GM20431 (cell line): Measurements from ENCODE around the gene GFI1.
"Not testable (repeated sequence)": the region's sequence is repeated elsewhere in the genome, so short reads cannot be mapped to it uniquely, and the experiment has no call there.

Experiments
- in situ Hi-C: fragments of 300-500 bp; cut with MseI, MboI; formaldehyde crosslinking; loops from one replicate; pipeline ENCODE4 v1.15.0; 2020; ENCODE audit warnings: low sequenced_read_pairs; ENCODE audit not compliant: unreplicated experiment

The GFI1 gene

DNA sequence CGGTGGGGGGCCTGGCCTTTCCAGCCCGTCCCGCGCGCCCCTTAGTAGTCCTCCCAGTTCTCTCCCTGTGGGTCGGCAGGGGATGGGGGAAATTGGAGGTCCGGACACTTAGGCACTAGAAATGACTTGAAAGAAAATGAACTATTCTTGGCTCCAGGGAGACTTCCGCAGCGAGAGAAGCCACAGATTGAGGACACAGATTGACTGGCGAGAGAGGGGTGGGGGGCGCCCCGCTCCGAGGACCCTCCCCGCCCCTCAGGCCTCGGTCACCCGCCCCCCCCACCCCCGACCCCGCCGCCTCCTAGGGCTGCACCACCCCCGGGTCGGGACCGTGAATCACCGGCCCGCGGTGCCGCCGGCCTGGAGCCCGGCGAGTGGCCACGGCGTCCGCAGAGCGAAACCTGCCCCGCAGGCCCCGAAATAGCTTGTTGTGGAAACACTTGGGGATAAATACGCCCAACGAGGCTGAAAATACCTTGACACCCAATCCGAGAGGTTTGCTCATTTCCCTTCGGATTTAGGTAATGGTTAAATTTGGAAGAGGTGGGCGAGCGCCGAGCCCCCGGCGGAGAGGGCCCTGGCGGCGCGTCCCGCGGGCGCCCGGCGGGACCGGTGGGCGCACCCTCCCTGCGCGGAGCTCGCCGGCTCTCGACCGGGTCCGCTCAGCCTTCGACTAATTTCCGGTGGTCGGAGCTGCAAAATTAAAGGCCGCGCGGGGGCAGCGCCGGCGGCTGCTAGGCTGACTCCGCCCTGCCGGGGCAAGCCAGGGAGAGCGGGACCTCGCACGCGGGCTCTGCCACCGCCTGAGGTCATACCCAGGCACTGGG, at the start of gene GFI1:
GFI1 (minus strand) TSS at position 675 of the 827 bp plus-strand sequence. CDS start 3,438 bp downstream, outside the sequence.
- in situ Hi-C loops: loop anchor here (10.0 kb wide), 1 partner anchor 108 kb away; no protein-coding TSS in a partner anchor

GRCh38 chr1:92532371-92532770, 45.6 kb upstream of the GFI1 start:
- in situ Hi-C loops: not testable (repeated sequence)

GRCh38 chr1:92531939-92532338, 45.2 kb upstream of the GFI1 start:
- in situ Hi-C loops: not testable (repeated sequence)

DNA sequence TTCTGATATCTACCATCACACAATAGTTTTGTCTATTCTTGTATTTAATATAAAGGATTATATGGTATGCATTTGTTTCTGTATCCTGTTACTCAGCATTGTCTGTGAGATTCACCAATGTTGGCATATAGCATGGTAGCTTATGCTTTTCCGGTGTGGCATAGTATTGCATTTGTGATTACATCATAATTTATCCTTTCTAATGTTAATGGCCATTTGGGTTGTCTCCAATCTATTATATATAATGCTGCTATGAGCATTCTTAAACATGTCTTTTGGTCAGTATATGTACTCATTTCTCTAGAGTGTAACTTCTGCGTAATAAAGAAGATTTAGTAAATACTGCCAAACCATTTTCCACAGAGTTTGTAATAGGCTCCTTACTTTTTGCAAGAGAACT, 40.9 kb upstream of the GFI1 start:
- in situ Hi-C loops: no loop called here

GRCh38 chr1:92524944-92525590, 38.3 kb upstream of the GFI1 start:
- in situ Hi-C loops: not testable (repeated sequence)

DNA sequence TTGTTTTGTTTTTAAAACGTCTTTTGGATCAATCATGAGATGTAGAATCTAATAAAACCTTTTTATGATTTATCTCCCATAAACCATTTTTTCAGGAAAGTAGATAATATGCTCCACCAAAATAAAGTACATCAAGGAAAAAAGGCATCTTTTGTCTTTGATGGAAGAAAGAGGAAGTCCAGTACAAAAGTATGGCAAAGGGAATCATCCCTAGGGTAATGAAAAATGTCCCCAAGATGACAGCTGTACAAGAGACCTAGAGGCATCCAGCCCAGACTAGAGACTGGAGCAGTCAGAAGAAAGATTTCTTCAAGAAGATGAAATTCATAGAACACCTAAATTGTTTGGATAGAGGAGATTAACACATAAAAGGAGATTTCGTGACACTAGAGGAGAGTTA, 32.3 kb upstream of the GFI1 start:
- in situ Hi-C loops: no loop called here

DNA sequence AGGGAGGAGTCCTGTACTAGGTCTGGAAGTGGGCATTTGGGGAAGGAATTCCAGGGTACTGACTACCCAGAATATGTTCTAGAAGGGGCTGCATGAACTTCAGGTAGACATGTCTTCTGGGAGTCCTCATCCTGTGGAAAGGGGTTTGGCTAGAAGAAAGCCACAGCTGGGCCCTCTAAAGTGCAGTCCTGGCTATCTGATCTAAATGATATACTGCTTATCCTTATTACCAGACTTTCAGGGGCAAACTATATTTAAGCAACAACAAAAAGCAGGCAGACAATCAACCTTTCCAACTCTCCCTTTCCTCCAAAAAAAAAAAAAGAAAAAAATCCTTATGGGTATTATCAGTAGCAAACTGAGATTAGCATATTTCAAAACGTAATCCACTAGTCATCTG, 29.8 kb upstream of the GFI1 start:
- in situ Hi-C loops: no loop called here

DNA sequence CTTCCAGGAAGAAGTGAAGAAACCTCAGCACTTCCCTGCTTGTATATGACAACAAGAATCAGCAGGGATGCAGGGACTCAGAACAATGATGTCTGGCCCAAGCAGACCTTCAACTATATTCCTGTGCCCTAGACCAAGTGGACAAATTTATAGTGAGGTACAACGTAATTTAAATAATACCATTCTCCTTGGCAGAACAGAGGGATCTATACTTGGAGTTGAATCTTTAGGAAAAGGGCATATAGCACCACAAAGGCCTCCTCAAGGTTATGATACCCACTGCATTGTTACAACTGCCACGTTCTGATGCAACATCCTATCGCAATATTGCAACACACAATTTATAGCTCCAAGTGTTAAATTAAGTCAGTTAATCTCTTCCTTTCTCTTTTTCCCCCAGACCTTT, 29.1 kb upstream of the GFI1 start:
- in situ Hi-C loops: no loop called here

- in situ Hi-C loops: no loop called here
These were observed 24.8 kb upstream of the GFI1 start for GRCh38 chr1:92511541-92511940.

- in situ Hi-C loops: no loop called here
These were observed 22.9 kb upstream of the GFI1 start for GRCh38 chr1:92509619-92510018.

- in situ Hi-C loops: no loop called here
These were observed 18.4 kb upstream of the GFI1 start for GRCh38 chr1:92505015-92505692.

GRCh38 chr1:92504291-92505014, 17.7 kb upstream of the GFI1 start:
- in situ Hi-C loops: no loop called here

DNA sequence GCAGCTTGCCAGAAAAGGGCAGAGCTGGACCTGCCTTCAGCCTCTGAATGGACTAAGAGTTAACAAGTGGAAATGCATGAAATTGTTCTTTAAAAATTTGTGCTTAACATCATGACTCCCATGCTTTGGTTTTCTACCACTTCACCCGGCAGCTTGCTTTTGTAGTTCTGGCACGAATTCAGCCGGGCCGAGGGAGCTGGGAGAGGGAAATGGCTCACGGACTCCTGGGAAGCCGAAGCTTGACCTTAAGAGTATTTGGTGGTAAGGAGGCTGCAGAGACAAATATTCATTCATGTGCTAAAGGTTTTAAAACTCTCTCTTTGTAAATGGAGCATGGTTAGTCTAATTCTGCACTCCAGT, 17.2 kb upstream of the GFI1 start:
- in situ Hi-C loops: no loop called here

DNA sequence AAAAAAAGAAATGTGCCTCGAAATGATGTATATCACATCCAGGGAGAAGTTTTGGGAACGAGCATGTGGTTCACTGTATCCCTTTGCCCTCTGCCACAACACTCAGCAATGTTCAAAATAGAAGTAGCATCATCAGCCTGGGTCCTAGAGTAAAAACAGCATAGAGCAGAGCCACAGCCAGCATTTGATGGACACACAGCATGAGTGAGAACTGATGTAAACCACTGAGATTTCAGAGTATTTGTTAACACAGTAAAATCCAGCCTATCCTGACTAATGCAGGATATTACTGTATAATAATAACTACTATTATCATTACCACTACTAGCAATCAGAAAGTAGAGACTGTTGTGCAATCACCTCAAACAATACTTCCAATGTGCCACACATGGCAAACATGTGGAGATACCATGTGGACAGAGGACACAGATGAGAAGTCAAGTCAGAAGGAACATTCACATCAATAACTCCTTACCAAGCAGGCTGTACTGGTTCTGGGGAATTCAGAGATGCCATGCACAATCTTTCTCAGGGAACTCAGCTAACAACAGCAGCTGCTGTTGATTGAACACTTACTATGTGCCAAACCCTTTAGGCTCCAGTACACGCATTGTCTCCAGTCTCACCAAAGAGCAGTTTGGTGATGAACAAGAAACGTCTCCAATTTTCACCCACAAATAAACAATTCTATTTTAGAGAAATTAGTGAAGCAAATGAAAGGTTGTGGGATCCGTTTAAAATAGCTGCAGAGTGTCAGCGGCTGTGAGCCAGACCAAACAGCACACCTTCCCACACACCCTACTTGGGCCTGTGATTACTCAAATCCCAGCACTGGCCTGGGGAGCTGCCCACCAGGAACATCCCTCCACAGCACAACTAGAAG, 16.6 kb upstream of the GFI1 start:
- in situ Hi-C loops: no loop called here

GRCh38 chr1:92502247-92502646, 15.5 kb upstream of the GFI1 start:
- in situ Hi-C loops: no loop called here

- in situ Hi-C loops: no loop called here
These were observed 13.8 kb upstream of the GFI1 start for GRCh38 chr1:92500552-92500951.

DNA sequence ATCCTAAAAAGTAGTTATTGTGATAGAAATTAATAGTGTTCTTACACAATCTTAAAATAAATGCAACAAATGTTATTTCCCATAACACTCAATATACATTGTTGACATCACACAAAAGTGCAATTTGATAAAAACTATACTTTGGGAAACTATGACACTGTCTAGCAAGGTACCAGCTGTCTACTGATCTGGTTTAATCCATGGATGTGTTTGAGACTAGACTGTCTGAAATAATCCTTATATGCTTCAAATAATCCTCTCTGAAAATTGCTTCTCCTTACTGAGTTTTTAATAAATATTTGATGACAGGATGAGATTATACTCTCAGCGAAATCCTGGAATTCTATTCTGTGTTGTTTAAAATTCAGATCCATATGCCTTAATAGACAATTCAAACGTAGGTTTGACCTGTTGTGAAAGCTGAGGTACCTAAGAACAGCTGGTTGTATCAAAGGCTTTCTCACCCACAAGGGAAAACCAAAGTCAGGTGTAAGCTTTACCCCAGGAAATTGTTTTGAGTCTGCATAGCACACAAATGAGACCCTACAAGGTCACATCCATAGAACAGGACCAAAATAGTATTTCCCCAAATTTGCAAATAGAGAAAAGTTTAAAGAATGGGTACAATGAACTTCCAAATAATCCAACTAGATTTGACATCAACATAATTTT, 8.8 kb upstream of the GFI1 start:
- in situ Hi-C loops: no loop called here

GRCh38 chr1:92494485-92495141, 7.9 kb upstream of the GFI1 start:
- in situ Hi-C loops: no loop called here
